HG02840 (cell line): ENCODE measurements around the gene IGF2.

Experiments
- ATAC-seq: cut with Tn5 transposase; IDR thresholded peaks from one replicate; pipeline ENCODE4 v1.9.1; 2021; ENCODE audit warnings: mild to moderate bottlenecking, moderate library complexity, moderate number of reproducible peaks; ENCODE audit not compliant: unreplicated experiment, low FRiP score

Gene IGF2

GRCh38 chr11:2107521-2107920, 31.7 kb downstream of the IGF2 start:
- no peak for ATAC-seq

- no peak for ATAC-seq
Observed at GRCh38 chr11:2106583-2107209, 32.5 kb downstream of the IGF2 start.

DNA sequence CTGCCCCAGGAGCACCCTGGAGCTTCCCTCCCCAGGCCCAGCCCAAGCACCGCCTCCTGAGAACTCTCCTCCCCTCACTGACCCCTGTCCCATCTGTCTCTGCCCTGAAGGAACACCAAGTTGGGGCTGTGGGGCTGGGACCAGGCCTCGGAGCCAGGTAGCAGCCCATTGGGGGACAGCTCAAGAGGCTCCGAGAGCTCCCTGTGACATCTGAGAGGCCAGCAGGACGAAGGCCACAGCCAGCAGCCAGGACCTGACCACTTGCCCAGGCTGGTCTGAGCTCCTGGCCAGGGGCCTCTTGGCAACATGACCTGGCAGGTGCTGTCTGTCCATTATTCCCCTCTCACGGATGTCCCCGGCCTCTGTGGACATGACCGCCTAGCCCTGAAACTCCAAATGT, 33.7 kb downstream of the IGF2 start:
- no peak for ATAC-seq

DNA sequence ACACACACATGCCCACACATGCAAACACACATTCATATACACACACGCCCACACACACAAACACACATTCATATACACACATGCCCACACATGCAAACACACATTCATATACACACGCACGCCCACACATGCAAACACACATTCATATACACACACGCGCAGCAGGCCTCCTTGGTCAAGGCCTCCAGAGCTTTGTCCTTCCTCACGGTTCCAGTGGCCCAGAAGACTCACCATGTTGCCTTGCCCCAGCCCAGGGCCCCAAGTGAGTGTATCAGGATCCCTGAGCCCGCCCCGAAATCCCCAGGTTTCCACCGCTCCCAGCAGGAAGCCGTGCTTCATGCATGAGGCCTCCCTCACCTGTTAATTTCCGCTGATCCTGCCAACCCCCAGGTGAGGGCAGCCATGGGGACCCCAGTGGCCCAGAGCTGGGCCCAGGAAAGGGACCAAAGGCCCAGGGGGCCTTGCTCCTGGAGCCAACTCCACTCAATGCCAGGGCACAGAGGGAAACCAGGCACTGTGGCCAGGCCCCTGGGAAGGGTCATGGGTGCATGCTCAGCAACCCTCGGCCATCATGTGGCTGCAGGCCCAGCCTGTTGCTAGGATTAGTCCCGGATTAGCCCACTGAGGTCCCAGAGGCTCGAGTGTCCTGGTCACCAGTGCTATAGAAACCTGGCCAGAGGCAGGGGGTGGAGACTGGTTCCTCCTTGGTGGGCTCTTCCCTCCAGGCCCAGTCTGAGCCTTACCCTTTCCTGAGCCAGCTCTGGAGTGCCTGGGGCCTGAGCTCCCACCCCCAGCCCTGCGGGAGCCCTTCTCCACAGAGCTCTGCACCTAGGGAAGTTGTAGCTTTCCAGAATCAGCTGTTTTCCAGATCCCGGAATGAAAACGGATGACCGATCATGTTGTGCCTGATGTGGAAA, 34.4 kb downstream of the IGF2 start:
- ATAC-seq, result no peak

DNA sequence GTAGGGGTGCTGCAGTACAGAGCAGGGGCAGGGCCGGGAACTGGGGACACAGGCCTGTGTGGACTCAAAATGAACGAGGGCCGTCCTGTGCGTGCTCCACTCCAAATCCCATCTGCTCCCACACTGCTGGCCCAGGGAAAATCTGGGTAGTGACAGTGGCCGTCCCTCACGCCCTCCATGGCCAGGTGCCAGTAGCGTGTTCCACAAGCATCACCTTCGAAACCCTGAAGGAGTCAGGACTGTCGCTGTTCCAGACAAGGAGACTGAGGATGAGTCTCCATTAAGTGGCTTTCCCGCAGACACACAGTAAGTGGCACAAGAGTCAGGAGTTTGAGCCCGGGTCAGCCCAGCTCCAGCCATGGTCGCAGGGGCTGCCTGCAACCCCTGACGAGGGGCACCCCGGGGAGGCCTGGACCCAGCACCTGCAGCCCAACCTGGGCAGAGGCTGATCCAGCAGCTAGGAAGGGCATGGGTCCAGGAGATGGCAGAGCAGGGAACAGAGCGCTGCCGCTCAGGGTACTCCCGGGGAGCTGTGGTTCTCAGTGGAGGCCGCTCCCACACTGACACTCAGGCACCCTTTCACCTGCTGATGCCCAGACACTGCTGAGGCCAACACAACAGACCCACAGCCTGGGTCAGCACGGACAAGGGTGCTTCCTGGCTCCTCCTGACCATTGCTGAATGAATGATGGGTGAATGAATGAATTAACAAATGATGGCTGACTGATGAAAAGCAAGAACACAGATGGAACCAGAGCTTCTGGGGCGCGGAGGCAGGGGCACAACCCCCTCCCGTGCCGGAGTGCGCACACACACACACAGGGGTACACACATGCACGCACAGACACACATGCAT, 35.3 kb downstream of the IGF2 start:
- no peak for ATAC-seq

DNA sequence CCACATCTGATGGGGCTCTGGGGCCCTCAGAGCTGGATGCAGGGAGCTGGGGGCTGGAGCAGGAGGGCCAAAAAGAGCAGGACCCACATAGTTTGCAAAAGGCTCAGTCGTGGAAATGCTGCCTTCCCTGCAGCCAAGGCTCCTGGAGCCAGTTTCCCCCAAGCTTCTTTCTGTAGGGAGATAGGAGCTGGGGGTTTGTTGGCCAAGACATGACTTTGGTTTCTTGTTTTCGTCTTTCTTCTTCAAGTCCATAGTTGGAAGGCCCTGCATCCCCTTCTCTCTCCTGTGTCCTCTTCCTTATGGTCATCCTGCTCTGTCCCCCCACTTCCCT, 36.3 kb downstream of the IGF2 start:
- ATAC-seq, result no peak

DNA sequence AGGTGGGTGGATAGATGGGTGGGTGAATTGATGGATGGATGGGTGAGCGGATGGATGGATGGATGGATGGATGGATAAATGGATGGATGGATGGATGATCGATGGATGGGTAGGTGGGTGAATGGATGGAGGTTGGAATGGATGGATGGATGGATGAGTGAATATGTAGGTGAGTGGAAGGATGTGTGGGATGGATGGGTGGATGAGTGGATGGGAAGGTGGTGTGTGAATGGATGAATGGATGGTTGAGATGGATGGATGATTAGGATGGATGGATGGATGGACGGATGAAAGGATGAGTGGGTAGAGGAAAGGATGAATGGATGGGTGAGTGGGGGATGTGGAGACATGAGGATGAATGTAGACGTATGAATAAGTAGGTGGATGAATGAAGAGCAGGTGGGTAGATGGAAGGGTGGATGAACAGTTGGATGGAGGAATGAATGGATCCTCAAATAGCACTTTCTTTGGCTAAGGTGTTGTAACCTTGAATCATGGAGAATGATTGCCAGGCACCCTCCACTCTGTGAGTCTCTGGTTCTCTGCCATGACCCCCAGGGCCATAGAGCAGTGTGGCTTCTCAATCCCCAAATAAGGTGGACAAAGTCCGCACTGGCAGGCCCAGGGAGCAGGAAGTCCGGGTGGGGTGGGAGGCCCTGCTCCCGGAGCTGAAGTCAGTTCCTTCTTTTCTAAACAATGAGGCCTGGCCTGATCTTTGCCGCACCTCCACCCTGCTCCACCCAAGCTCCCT, 36.9 kb downstream of the IGF2 start:
- ATAC-seq, result no peak

GRCh38 chr11:2101171-2101675, 38.0 kb downstream of the IGF2 start:
- no peak for ATAC-seq

DNA sequence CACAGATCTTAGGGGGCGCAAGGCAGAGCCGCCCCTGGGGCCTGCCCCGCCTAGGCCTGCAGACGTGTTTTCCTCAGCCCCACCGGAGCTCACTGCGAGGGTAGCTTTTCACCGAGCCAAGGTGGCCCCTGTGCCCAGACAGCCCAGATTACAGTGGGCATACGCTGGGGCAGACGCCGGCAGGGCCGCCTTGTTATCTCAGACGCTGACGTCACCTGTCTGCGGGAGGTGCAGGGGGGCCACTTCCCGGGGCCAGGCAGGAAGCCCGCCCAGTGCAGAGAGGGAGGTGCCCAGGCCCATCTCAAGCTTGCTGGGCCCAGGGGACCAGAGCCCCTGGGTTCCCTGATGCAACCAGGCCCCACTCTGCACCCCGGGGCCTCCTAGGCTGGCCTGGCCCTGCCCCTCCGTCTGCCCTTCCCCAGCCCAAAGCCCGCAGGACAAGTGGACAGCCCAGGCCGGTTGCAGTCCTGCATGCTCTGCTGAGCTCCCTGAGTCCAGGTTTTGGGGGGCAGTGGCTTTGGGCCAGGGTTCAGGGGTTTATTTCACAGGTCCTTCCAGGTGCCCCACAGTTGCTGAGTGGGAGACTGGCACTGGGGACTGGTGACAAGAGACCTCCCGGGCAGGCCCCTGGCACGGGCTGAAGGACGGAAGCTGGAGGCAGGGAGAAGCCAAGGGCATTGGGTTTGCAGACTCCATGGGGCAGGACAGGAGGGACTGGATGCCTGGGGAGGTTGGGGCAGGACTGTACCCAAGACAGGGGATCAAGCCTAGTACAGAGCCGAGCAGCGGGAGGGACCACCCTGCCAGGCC, 38.6 kb downstream of the IGF2 start:
- ATAC-seq, result no peak

GRCh38 chr11:2099516-2100349, 39.5 kb downstream of the IGF2 start:
- ATAC-seq, result no peak

GRCh38 chr11:2098691-2099515, 40.3 kb downstream of the IGF2 start:
- ATAC-seq, result no peak

DNA sequence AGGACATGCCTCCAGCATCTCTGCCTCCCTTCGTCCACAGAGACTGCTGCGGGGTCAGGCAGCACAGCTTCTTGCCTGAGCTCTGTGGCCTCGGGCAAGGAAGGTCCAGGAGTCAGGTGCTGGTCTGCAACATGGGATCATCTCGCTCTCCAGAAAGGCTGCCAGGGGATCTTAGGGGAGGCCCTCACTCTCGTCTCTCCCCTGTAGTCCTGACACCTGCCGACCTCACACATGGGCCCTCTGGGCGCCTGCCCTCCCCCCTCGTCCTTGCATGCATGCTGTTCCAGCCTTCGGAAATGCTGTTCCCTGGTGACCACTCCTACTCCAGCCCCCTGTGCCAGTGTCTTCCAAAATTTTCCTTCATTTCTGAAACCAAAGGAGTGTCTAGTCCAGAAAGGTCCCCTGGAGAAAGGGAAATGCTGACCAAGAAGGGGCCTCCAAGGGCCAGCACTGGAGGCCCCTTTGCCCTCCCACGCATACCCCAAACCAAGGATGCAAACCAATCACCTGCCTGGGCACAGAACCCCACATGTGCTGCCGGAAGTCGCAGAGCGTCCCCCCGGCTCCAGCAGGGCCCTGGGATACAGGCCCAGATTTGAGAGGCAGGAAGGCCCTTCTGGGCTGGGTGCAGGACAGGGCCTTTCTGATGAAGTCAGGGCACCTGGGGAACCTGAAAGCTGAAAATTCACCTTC, 41.0 kb downstream of the IGF2 start:
- ATAC-seq, result no peak

GRCh38 chr11:2097356-2097997, 41.7 kb downstream of the IGF2 start:
- no peak for ATAC-seq

DNA sequence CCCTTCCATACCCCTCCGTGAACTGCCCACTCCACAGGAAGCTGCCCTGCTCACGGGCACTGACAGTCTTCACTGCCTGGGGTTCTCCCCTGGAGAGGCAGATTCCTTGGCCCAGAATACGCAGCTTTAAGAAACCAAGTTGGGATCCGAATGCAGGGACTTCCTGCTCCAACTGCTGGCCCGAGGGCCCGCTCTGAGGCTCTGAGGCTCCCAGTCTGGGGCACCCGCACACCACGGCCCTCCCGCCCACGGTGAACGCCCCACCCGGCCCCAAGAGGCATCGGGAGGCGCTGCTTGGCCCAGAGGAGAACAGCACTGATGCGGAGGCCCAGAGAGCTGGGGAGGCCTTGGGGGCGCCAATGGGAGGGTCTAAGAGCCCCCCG, 42.3 kb downstream of the IGF2 start:
- no peak for ATAC-seq

DNA sequence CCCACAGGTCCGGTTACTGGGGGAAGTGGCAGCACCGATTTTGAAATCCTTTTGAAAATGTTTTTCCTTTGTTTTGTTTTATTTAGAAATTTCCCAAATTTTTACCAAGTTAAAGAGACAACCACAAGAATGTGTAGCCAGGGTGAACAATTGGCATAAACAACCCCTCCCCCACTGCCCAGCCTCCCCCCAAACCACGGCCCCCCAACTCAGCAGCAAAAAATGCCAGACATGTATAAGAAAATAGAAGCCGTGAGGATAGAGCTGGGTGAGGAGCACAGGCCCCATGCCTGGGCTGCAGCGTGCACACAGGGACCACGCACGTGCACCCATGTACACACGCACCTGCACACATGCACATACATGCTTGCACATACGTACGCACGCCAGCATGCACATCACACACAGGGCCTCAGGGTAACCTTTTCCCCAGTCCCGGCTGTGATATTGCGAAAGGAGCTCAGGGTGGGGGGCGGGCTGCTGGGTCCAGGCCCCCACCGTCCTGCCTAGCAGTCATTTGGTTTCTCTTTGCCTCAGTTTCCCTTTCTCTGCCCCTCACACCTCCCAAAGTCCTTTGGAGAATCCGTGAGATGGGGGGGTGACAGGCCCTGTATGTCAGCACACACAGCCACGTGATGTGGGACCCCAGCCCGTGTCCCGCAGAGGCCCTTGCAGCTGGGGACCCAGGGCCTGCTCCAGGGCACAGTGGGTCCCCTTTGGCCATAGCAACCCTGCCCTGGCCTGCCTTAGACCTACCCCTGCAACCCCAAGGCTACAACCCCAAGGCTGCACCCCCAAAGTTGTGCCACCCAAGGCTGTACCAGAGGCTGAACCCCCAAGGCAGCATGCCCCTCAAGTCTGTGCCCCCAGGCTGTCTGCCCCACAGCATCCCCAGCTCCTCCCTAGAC, 42.9 kb downstream of the IGF2 start:
- no peak for ATAC-seq

- ATAC-seq, result no peak
Observed at GRCh38 chr11:2095542-2095941, 43.6 kb downstream of the IGF2 start.
